Subcutaneous preadipocyte (primary cell): ENCODE data around the gene PRPF4. TPM values are rescaled to one million over a fixed set of nuclear protein-coding genes. Genes with fewer than 3 reads are reported as not detected.

Experiments
- total RNA-seq: library from RNA; depleted of rRNA; stranded (reverse); fragments of >200 nt; gene quantifications from 2 replicates; pipeline ENCODE4 v1.2.3, GENCODE V29; 2012

Gene PRPF4
- 26.5 and 41.4 TPM in 2 replicates for total RNA-seq

DNA sequence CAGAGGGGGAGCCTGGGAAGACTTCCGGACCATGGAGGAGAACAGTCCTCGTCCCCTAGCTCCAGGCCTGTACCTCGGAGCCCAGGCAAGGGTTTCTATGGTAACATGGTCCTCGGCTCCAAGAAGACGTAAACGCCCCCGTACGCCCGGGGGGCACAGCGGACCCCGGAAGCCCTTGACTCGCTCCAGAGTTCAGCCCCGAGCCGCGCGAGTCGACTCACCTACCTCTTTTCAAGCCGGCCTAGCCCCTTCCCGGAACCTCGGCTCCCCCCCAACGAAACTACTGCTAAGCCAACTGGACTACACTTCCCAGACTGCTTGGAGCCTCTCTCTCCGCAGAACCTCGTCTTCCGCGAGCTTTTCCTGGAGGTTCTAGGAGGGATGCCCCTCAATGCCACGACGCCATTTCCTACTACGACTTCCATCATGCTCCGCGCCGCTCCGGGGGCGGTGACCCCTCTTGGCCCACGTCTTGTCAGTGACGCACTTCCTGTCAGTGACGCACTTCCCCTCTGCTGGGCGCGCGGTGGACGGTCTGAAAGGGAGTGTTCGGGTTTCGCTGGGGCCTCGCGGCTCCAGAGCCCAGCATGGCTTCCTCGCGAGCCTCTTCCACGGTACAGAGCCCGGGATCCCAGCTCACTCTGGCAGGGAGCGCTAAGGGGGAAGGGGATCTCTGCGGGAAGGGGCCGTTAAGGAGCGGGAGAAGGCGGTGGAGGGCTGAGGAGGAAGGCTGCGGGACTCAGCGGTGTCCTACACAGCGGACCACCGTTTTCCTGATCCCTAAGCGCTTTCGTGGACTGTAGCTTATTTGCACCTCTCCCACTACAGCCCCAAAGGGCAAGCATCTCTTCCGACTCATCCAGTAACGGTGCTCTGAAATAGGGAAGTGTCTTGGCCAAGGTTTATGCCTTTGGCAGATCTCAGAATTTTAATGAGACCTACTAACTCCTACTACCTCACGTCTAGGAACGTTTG, at the start of gene PRPF4, which contains the start of gene CDC26:
Gene PRPF4 (plus strand): TSS at position 502 of the 975 bp plus-strand sequence. CDS start 86 bp downstream, at position 588.
Gene CDC26 (minus strand): TSS at position 416 of the 975 bp plus-strand sequence. CDS start 3,065 bp downstream, outside the sequence.

DNA sequence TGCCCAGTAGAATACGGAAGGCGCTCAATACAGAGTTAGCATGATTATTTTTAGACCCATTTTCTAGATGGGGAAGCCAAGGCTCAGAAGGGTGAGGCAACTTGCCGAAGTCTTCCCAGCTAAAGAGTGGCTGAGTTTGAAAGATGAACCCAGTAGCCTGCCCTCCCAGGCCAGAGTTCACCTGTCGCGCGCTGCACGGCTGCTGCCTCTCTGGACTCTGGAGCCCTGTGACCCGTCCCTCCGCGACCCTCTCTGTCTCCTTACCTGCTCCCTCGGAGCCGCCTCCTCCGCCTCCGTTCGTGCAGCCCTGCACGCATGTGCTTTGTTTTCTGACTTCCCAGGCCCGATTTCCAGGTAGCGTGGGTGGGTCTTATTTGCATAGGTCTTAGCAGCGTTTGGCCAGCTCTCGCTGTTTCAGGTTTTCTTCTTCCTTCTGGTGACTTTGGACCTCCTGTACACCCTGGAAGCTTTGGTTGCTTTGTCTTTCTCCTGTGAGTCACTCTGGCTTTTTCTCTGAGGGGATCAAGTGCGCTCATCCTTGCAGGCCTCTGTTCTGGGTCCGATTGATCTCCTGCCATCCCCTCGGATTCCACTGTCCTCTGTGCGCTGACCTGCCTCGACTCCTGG, 27.4 kb downstream of the PRPF4 start, which contains the start of gene RNF183:
Gene RNF183 (minus strand): TSS at position 585 of the 627 bp plus-strand sequence. CDS start 5,192 bp downstream, outside the sequence.

DNA sequence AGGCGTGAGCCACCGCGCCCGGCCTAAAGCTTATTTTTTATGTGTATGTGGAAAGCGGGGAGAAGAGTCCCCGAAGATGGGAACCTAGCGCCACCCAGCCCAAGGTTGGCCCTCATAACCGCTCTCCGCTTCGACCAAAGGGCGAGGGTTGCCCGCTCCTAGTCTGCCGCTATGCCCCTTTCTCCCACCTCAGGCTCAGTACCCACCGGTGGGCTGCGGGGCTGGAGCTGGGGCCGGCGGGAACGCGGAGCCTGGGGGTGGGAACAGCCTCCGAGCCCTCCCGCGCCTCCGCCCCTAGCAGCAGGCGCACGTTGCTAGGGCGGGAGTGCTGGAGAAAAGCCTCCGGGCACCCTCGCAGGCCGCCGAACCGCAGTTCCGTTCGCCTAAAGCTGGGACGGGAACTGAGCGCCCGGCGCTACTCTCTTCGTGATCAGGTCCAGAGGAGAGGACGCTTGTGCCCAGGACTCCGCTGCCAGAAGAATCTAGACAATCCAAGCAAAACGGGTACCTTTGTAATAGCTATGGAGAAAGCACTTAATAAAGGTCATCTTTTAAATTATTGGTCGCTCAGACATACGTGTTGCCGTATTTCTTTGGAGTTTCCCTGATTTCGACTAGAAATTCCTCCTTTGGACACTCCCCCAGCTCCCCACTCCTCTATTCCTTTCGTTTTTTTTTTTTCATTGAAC, 64.7 kb downstream of the PRPF4 start, which contains the start of gene WDR31:
Gene WDR31 (minus strand): TSS at position 265 of the 689 bp plus-strand sequence. CDS start 8,253 bp downstream, outside the sequence.

Other genes starting within 250 kb of the PRPF4 start
- 0.73 and 1.6 TPM in 2 replicates for gene ZFP37, start 218.9 kb upstream of the PRPF4 start, total RNA-seq
- 15.6 and 22.8 TPM in 2 replicates for gene SLC31A2, start 124.7 kb upstream of the PRPF4 start, total RNA-seq
- gene FKBP15, start 54.4 kb upstream of the PRPF4 start, total RNA-seq, result 22.0 and 26.4 TPM in 2 replicates
- 19.1 and 22.1 TPM in 2 replicates for gene SLC31A1, start 54.1 kb upstream of the PRPF4 start, total RNA-seq
- gene CDC26, start 86 bp upstream of the PRPF4 start, total RNA-seq, result 24.8 and 27.9 TPM in 2 replicates
- under 0.01 TPM in 1 of 2 replicates, not detected in the other for gene RNF183, start 27.7 kb downstream of the PRPF4 start, total RNA-seq
- 0.73 and 0.98 TPM in 2 replicates for gene WDR31, start 64.6 kb downstream of the PRPF4 start, total RNA-seq
- not detected in 2 replicates for gene BSPRY, start 73.9 kb downstream of the PRPF4 start, total RNA-seq
- 4.3 and 7.3 TPM in 2 replicates for gene HDHD3, start 101.3 kb downstream of the PRPF4 start, total RNA-seq
- gene ALAD, start 125.6 kb downstream of the PRPF4 start, total RNA-seq, result 13.5 and 16.2 TPM in 2 replicates
- gene POLE3, start 135.0 kb downstream of the PRPF4 start, total RNA-seq, result 44.5 and 52.6 TPM in 2 replicates
- 0.20 TPM in 1 of 2 replicates, not detected in the other for gene C9orf43, start 135.1 kb downstream of the PRPF4 start, total RNA-seq
- gene RGS3, start 188.1 kb downstream of the PRPF4 start, total RNA-seq, result 13.2 and 17.6 TPM in 2 replicates